Ammon's horn (tissue), 1 donor: ENCODE data around the gene IFT43.

Source experiments
- DNase-seq: peaks from one replicate; pipeline ENCODE4 v3.0.0-alpha.2; 2016; ENCODE audit warnings: low spot score

IFT43 gene

DNA sequence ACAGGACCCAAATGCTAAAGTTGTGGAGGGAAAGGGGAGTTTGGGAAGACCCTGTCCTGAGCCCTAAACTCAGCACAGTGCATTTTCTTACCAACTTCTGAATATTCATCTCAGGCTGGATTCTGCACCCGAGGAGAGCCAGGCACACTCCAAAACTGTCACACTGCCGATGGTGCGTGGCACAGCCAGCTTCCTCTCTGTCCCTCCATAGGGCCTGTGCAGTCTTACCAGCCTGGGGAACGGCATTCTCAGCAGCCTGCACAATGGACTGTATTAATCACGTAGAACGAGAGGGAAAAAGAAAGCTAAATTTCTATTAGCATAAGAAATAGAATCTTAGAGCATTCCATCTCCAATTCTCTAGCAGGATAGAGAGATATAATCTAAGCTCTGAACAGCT, 94.9 kb downstream of the IFT43 start:
- DNase-seq, result no peak

- DNase-seq, result no peak
Observed at GRCh38 chr14:76081642-76082041, 96.1 kb downstream of the IFT43 start.

DNA sequence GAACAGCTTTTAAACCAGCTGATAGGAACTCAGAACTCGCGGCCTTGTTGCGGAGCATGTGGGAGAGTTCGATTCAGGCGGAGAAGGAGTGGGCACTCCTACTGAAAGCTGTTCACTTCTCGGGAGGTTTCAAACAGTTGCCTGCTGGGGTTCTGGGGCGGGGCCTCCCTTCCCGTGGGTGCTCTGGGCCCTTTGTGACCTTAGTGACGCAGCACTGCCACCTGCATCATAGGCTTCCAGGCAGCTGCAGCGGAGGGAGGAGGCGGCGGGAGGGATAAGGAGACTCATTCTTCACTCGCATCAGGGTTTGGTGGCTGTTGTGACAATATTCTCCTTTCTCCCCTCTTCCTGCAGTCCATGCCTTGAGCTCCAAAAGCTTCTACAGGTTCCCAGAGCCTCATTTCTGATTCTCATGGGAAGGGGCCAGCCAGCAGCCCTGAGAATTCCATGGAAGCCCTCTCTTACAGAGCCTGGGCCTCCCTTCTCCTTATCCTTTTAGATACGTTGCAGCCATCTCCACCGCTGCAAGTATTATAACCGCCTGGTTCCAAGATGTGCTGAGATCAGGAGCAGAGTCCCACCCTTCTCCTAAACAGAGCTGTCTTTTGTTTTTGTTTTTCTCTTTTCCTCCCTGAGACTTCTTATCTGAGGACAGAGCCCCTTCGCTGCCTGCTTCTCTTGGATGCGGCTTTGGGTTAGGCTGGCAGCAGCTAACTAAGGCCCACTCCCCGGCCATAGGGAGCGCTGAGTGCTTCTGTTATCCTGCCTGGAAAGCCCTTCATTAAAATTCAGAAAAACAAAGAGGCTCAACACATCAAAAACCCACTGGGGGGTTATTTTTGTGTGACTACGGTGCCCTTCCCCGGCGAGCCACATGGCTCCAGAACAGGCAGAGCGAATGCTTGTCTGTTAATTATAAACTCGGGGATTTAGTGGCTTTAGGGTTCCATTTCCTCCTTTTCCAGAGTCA, 98.5 kb downstream of the IFT43 start:
- no peak for DNase-seq

- no peak for DNase-seq
Observed at GRCh38 chr14:76085358-76085757, 99.8 kb downstream of the IFT43 start.

DNA sequence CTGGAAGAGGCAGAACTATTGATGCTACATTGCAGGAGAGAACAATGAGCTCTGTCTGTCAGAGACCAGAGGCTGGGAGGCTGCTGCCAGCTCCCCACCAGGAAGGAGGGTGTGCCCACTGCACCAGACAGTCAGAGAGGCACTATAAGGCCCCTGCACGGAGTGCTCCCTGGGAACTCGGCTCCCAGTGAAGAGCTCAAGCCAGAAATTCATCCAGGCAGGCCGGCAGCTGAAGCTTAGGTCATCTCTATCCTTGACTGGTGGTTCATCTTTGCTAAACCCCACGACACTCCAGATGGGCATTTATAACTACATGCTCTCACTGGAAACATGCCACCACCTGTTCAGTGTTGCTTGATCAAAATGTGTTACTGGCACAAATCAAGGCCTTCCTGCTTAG, 101.1 kb downstream of the IFT43 start:
- peak; percentile 77 for DNase-seq

DNA sequence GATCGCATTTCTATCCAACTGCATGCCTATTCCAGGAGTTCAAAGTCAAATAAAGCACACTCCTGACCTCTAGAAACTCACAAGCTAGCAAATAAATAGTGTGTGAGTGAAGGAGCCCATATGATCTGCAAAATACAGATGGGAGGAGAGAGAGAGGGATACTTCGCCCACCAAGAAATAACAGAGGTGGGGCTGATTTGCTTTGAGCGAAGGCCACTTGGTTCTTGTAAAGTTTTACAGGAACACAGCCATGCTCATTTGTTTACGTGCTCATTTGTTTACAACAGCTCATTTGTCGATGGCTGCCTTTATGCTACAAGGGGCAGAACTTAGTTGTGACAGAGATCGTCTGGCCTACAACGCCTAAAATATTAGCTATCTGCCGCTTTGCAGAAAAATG, 102.8 kb downstream of the IFT43 start:
- no peak for DNase-seq

GRCh38 chr14:76088771-76089571, 103.4 kb downstream of the IFT43 start:
- DNase-seq, result no peak

DNA sequence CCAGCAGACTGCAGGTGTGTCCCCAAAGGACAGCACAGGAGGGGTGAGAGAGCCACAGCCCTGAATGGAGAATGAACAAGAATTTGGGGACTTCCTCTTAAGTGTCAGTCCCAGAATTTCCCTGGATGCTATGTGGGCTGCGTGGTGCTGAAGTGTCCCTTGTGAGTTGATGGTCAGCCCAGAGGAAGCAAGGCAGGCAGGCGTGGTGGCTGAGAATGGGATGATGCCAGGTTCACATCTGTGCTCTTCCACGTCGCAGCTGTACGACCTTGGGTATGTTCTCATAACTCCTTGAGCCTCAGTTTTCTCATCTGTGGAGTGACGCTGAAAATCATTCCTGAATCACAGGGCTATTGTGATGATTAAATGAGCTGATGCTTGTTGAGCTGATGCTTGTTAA, 104.0 kb downstream of the IFT43 start:
- DNase-seq, result no peak

DNA sequence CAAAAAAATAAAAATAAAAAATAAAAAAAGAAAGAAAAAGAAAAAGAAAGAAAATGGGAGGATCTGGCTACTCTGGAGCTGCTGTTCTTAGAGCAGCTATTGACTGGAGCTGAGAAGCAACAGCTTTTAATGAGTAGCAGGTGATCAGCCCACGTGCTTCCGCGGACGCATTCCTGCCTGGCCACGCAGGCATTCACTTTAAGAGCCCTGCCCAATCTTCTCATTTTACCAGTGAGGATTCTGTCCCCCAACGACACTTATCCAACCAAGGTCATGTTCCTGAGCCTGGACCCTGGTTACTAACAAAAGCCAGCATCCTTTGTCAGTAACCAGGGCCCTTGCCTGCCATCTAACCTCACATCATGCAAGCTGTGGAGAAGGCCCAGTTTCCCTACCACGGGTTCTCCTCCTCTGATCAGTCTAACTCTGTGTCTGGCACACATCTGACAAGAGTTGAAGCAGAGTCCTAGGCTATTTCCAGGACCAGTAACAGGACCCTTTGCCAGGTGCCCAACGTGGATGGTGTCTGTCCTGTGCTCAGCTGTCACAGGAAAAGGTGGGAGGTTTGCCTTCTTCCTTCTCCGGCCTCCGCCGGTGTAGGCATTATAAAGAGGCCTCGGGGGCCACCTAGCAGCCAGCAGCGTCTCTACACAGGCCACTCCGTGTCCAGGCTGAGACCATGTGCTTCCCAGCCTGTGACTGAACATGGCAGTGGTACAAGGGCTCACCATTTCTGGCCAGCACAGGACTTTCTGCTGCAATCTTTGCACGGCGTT, 105.2 kb downstream of the IFT43 start:
- peak; percentile 64 for DNase-seq

DNA sequence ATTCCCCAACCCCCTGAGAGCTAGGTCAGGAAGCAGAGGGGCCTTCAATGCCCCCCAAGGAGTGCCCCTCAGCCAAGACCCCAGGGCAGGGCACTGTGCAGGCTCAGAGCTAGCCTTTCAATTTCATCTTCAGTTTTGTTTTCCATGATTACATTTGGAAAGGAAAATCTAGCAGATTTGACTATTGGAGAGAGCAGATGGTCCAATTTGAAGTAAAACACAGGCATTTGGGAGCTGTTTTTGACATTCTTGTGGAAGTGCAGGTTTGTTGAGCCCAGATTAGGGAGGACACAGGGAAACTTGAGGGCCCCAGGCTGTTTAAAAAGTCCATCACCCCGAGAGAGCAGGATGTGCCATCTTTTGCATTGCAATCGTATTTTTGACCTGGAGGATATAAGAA, 107.5 kb downstream of the IFT43 start:
- DNase-seq, result no peak

DNA sequence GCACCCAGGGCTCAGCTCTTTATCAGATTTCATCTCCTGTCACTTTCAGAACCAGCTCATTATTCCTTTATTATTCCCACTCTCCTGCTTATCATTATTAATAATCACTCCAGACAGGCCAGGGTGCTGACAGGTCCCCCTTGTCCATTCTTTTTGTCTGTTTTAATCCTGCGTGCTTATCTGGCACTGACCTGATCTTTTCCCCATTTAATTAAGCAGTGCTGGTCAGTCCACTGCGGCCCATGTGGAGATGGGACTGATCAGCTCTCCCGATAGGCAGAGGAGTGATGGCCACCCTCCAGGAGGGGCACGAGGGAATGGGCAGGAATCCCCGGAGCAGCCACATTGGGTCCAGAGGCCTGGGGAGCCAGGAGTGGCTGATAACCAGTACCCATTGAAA, 110.7 kb downstream of the IFT43 start:
- DNase-seq, result no peak

GRCh38 chr14:76097547-76097946, 112.0 kb downstream of the IFT43 start:
- no peak for DNase-seq

DNA sequence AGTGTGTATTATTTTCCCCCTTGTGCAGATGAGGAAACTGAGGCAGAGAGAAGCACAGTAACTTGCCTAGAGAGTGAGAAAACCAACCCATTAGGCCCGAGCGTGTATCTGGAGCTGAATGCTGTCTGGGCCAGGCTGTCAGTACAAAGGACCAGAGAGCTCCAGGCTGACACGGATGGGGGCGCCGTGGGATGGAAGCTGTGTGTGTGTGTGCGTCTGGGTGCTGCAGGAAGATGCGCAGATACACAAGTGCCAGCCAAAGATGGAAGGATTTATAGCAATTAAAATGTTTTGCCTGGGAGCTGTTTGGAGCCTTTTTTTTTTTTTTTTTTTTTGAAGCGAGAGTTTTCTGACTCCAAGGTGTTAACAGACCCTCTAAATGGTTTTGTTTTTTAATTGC, 112.5 kb downstream of the IFT43 start:
- DNase-seq, result no peak

DNA sequence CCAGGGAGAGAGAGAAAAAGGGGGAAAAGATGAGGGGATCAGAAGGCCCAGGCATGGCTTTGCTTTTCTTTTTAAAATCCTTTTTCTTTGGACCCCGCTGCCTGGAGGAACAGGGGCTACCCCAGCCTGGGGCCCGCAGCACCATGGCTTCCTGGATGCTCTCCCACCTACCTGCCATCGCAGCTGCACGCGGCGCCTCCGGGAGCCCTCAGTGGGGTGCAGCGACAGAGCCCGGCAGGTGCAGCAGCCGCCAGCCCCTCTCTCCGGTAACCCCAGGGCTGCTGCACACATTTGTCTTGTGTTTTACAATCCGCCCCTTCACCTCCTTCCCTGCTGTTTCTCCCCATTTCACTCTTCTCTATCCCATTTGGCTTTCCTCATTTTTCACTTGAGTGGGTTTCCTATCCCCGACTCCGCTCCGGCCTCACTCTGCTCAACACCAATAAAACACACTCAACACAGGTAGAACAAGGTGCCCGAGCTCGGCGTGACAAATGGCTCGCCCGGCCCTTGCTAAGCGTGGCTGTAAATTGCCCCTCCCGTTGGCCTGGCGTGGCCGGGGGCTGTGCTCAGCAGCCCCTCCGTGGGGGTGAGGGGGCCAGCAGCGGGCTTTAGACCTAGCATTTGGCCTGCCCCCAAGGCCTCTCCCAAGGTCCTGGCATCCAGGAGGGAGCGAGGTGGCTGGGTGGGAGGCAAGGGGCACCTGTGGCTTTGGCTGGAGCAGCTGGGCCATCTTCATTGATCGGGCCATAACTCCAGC, 113.5 kb downstream of the IFT43 start:
- DNase-seq, result no peak

DNA sequence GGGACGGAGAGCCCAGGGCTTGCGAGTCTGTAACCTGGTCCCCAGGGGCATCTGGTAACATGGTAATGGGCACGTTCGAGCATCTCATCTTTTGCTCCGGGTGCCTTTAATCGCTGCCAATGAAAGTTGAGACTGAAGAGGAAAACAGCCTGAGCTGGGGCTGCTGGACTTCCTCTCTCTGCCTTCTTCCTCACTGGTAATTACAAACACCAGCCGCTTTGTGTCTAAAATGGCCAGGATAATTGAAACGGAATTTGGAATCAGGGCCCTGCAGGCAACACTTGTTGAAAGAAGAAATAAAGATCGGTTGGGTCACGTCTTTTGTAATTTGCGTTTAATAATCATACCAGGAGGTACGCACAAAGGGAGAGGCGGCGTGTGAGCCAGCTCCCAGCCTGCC, 114.7 kb downstream of the IFT43 start:
- DNase-seq, result no peak

- DNase-seq, result no peak
Observed at GRCh38 chr14:76101391-76102379, 116.1 kb downstream of the IFT43 start.

DNA sequence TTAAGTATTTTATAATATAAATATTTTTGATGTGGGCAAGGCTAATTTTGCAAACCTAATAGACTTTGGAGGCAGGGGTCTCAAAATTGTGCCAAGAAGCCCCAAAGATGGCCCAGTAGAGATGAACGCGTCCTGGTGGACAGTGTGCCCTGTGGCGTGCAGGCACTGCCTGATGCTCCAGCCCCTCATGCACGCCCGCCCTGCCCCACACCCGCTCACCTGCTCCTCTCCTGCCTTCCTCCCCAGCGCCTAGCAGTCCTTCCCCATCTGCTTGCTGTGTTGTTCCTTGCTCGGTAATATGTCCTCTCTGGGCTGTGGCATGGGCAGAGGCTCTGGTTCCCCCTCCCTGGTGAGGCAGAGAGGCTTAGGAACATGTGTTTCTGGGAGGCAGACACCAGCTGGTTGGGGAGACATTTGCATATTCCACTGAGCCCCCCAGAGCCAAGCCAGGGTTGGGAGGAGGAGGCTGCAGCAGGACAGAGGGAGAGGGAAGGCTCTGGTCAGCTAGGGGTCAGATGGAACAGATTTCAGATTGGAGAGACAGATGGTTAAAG, 119.3 kb downstream of the IFT43 start:
- no peak for DNase-seq

DNA sequence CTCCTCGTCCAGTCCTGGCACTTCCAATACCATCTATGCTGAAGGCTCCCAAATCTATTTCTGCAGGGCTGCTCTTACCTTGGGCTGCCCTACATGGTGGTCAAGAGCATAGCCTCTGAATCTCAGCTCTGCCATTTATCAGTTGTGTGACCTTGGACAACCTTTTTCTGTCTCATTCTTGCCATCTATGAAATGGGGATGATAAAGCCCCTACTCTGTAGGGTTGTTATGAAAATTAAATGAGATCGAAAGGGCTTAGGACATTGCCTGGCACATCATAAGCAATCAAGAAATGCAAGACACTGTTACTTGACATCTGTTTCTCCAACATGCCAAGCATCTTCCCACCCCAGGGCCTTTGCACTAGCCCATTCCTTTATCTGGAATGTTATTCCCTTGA, 120.6 kb downstream of the IFT43 start:
- DNase-seq, result no peak

- no peak for DNase-seq
Observed at GRCh38 chr14:76109087-76109880, 123.7 kb downstream of the IFT43 start.
